ENCODE measurements around the gene SIM1. TPM values are rescaled to one million over a fixed set of nuclear protein-coding genes. Genes with fewer than 3 reads are reported as not detected.

Gene SIM1
- total RNA-seq, 1 donor from 2014 or later = not detected

DNA sequence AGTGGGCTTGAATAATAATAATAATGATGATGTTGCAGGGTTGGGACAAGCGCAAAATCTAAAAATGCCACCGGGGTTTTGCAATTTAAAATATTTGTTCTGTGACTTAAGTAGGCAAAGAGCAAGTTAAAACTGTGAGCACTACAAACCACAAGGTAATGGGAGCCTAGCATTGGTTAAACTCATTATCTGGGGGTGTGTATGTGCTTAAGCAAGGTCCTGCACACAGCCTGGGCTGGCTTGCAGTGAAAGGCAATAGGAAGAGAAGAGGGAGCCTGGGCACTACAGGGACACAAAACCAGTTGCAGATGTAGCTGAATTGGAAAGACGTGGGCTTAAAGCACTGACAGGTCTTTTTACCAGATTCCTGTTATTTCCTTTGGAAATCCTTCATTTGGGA, 11.7 kb downstream of the SIM1 start:
- peaks cover 16% of the 10 kb centered on the region for H3K9me3 Mint-ChIP-seq (ENCODE audit: unreplicated experiment)
- no peak overlapping the region for H2AFZ ChIP-seq (ENCODE audit: low read depth, low read length)
- H3K79me2 ChIP-seq (ENCODE audit: insufficient read depth, low read length) = no peaks in the 10 kb centered on the region
- peaks cover 100% of the 10 kb centered on the region for H3K27me3 ChIP-seq (ENCODE audit: insufficient read depth, low read length)
- H3K27me3 Mint-ChIP-seq (ENCODE audit: low read depth, unreplicated experiment) = peaks cover 12% of the 10 kb centered on the region
- no peak overlapping the region for H3K4me3 ChIP-seq (ENCODE audit: insufficient read depth, low read depth, low read length)
- TF ChIP-seq, protein P1, sequence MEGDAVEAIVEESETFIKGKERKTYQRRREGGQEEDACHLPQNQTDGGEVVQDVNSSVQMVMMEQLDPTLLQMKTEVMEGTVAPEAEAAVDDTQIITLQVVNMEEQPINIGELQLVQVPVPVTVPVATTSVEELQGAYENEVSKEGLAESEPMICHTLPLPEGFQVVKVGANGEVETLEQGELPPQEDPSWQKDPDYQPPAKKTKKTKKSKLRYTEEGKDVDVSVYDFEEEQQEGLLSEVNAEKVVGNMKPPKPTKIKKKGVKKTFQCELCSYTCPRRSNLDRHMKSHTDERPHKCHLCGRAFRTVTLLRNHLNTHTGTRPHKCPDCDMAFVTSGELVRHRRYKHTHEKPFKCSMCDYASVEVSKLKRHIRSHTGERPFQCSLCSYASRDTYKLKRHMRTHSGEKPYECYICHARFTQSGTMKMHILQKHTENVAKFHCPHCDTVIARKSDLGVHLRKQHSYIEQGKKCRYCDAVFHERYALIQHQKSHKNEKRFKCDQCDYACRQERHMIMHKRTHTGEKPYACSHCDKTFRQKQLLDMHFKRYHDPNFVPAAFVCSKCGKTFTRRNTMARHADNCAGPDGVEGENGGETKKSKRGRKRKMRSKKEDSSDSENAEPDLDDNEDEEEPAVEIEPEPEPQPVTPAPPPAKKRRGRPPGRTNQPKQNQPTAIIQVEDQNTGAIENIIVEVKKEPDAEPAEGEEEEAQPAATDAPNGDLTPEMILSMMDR (IDR thresholded peaks at IDR 0.05; ENCODE audit: insufficient read depth, low read depth, low read length) = no peak
- TF ChIP-seq EZH2 (IDR thresholded peaks at IDR 0.05; ENCODE audit: insufficient read depth, low read length) = no peak
- no peak overlapping the region for H3K9ac ChIP-seq (ENCODE audit: low read length)
- no peak overlapping the region for H3K4me2 ChIP-seq (ENCODE audit: low read length)
- H3K36me3 Mint-ChIP-seq (ENCODE audit: low read depth, unreplicated experiment) = no peaks in the 10 kb centered on the region
- H3K4me1 ChIP-seq (ENCODE audit: insufficient read depth, low read length) = no peaks in the 10 kb centered on the region
- H3K9me3 ChIP-seq (ENCODE audit: insufficient read depth, low read depth, low read length) = peaks cover 4% of the 10 kb centered on the region
- FAIRE-seq = no peak
- no peaks in the 10 kb centered on the region for H3K36me3 ChIP-seq (ENCODE audit: insufficient read depth, low read length)
- H4K20me1 ChIP-seq (ENCODE audit: insufficient read depth, low read length) = peaks cover 3% of the 10 kb centered on the region
- H3K27ac ChIP-seq (ENCODE audit: low read depth, low read length) = no peak overlapping the region
- no peak overlapping the region for H3K27ac Mint-ChIP-seq (ENCODE audit: unreplicated experiment)
- no peak overlapping the region for H3K4me3 Mint-ChIP-seq (ENCODE audit: unreplicated experiment)
- no peak for DNase-seq (ENCODE audit: low read depth)
- no peaks in the 10 kb centered on the region for H3K4me1 Mint-ChIP-seq (ENCODE audit: low read depth, unreplicated experiment)

DNA sequence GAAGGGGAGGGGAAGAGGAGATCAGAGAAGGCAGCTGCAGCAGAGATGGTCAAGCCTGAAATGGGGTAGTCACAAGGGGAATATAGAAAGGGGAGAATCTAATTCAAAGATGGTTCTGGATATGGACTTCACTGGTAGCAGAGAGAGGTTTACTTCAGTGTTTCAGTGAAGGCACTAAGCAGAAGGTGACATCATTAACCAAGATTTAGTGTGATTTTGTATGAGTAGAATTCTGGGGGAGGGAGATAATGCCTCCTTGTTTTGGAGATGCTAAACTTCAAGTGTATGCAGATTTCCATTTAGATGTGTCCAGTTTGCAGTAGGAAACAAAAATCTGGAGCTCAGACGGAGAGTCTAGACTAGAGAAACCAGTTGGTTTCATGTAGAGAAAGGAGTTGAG, 13.1 kb downstream of the SIM1 start:
- DNase-seq (ENCODE audit: low read depth) (no peak), FAIRE-seq (no peak)
- H3K27me3 Mint-ChIP-seq (ENCODE audit: low read depth, unreplicated experiment) = peaks cover 17% of the 10 kb centered on the region
- no peak overlapping the region for H3K27ac Mint-ChIP-seq (ENCODE audit: unreplicated experiment)
- H3K4me1 ChIP-seq (ENCODE audit: insufficient read depth, low read length) = no peaks in the 10 kb centered on the region
- peaks cover 5% of the 10 kb centered on the region for H3K9me3 ChIP-seq (ENCODE audit: insufficient read depth, low read depth, low read length)
- H2AFZ ChIP-seq (ENCODE audit: low read depth, low read length) = no peak overlapping the region
- H3K27me3 ChIP-seq (ENCODE audit: insufficient read depth, low read length) = peaks cover 100% of the 10 kb centered on the region
- peaks cover 1% of the 10 kb centered on the region for H4K20me1 ChIP-seq (ENCODE audit: insufficient read depth, low read length)
- no peaks in the 10 kb centered on the region for H3K36me3 ChIP-seq (ENCODE audit: insufficient read depth, low read length)
- H3K27ac ChIP-seq (ENCODE audit: low read depth, low read length) = no peak overlapping the region
- no peak overlapping the region for H3K4me3 Mint-ChIP-seq (ENCODE audit: unreplicated experiment)
- no peaks in the 10 kb centered on the region for H3K36me3 Mint-ChIP-seq (ENCODE audit: low read depth, unreplicated experiment)
- no peak overlapping the region for H3K4me2 ChIP-seq (ENCODE audit: low read length)
- no peak for TF ChIP-seq EZH2 (IDR thresholded peaks at IDR 0.05; ENCODE audit: insufficient read depth, low read length)
- TF ChIP-seq, protein P1 (IDR thresholded peaks at IDR 0.05; ENCODE audit: insufficient read depth, low read depth, low read length) = no peak
- H3K4me1 Mint-ChIP-seq (ENCODE audit: low read depth, unreplicated experiment) = no peaks in the 10 kb centered on the region
- H3K79me2 ChIP-seq (ENCODE audit: insufficient read depth, low read length) = no peaks in the 10 kb centered on the region
- no peak overlapping the region for H3K4me3 ChIP-seq (ENCODE audit: insufficient read depth, low read depth, low read length)
- H3K9ac ChIP-seq (ENCODE audit: low read length) = no peak overlapping the region
- peaks cover 14% of the 10 kb centered on the region for H3K9me3 Mint-ChIP-seq (ENCODE audit: unreplicated experiment)

DNA sequence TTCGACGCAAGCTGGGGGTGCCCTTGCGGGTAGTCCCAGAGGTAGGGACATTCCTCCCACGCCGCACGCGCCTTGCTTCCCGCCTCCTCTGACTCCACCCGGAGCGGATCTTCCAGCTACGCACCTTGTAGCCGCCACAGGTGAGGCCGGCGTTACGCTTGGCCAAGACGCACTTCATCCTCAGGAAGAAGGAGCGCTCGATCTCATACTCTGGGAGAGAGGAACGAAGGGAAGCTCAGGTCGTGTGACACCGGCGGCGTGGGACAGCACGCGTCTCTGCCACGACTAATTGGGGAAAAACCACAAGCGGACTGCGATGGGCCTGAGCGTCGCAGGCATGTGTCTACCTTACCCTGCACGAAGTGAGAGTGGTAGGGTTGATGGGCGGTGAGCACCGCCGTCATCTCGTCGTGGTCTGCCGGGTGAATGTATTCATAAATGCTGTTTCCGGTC, 15.5 kb downstream of the SIM1 start:
- no peak for DNase-seq (ENCODE audit: low read depth)
- Mint-ChIP-seq H3K9me3 (ENCODE audit: unreplicated experiment) (peaks cover 5% of the 10 kb centered on the region), H3K36me3 (ENCODE audit: low read depth, unreplicated experiment) (no peaks in the 10 kb centered on the region), H3K4me1 (ENCODE audit: low read depth, unreplicated experiment) (no peaks in the 10 kb centered on the region), H3K4me3 (ENCODE audit: unreplicated experiment) (no peak overlapping the region), H3K27ac (ENCODE audit: unreplicated experiment) (no peak overlapping the region), H3K27me3 (ENCODE audit: low read depth, unreplicated experiment) (peaks cover 22% of the 10 kb centered on the region)
- Histone ChIP-seq H2AFZ (ENCODE audit: low read depth, low read length) (no peak overlapping the region), H4K20me1 (ENCODE audit: insufficient read depth, low read length) (no peaks in the 10 kb centered on the region), H3K27ac (ENCODE audit: low read depth, low read length) (no peak overlapping the region), H3K36me3 (ENCODE audit: insufficient read depth, low read length) (no peaks in the 10 kb centered on the region), H3K4me3 (ENCODE audit: insufficient read depth, low read depth, low read length) (no peak overlapping the region), H3K79me2 (ENCODE audit: insufficient read depth, low read length) (no peaks in the 10 kb centered on the region), H3K9me3 (ENCODE audit: insufficient read depth, low read depth, low read length) (peaks cover 5% of the 10 kb centered on the region), H3K9ac (ENCODE audit: low read length) (no peak overlapping the region), H3K4me1 (ENCODE audit: insufficient read depth, low read length) (no peaks in the 10 kb centered on the region), H3K4me2 (ENCODE audit: low read length) (no peak overlapping the region), H3K27me3 (ENCODE audit: insufficient read depth, low read length) (peaks cover 99% of the 10 kb centered on the region)
- TF ChIP-seq, protein P1 (IDR thresholded peaks at IDR 0.05; ENCODE audit: insufficient read depth, low read depth, low read length) = no peak
- TF ChIP-seq EZH2 (IDR thresholded peaks at IDR 0.05; ENCODE audit: insufficient read depth, low read length) = peak; percentile 73
- no peak for FAIRE-seq

Measured in astrocyte (in vitro differentiated cells and primary cell).